ENCODE results near the gene SYT10.
"Not testable (repeated sequence)": the region's sequence is repeated elsewhere in the genome, so short reads cannot be mapped to it uniquely, and the experiment has no call there.

Gene SYT10, protein sequence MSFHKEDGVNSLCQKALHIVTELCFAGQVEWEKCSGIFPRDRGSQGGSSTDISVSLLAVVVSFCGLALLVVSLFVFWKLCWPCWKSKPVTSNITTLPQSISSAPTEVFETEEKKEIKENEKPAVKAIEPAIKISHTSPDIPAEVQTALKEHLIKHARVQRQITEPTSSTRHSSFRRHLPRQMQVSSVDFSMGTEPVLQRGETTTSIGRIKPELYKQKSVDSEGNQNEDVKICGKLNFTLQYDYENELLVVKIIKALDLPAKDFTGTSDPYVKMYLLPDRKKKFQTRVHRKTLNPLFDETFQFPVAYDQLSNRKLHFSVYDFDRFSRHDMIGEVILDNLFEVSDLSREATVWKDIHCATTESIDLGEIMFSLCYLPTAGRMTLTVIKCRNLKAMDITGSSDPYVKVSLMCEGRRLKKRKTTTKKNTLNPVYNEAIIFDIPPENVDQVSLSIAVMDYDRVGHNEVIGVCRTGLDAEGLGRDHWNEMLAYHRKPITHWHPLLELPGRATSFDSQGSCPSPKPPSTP
- 0 reads per million in 2 donors for total RNA-seq

DNA sequence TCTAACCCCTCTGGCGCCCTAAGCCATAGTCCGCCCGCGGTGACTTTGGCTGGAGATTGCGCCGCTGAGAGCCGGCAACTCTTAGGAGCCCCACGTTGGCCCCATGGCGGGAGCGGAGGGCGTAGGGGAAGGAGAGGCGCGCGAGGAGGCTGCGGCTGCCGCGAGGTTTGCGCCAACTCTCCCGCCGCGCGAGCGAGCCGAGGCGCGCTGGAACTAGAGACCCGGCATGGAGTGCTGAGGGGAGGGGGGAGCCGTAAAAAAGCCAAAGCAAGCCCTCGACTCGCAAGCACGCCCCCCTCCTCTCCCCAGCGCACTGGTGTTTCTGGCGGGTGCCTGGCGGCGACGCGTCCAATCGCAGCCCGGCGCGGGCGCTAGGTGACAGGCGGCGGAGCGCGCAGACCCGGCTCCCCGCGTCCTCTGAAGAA is at the start of gene SYT10:
Gene SYT10, minus strand, starts transcription at position 233 of the 425 bp plus-strand sequence. CDS start 297 bp downstream, outside the sequence.
- no peak for DNase-seq

DNA sequence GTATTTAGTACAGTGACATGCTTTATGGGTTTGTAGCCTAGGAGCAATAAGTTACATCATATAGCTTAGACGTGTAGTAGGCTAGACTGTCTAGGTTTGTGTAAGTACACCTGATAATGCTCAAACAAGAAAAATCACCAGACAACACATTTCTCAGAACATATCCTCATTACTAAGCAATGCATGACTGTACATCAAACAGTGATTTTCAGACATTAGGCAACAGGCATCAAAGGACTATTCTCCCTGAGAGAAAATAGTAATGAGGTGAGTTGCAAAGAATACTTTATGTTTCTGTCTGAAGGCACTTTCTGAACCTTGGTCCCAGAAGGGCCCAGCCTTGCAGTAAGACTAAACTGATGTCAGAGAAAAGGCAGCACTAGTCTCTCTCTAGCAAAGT is 48.4 kb upstream of the SYT10 start:
- no peak for DNase-seq

DNA sequence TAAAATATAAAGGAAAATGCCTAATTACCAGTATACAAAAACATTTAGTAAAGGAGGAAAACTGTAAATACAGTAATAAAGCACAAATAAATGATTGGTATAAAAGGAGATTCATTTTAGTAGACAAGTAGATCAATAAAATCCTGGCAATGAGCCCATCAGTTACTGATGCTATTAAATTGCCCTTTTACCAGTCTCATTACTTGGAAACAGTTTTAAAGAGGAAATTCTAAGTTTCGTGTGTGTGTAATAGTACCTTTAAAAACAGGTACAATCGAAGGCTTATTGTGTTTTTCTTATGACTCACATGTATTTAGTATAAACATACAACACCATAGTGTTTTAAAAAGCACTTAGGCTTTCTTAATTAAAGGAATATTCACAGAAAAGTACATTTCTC is 46.4 kb upstream of the SYT10 start:
- no peak for DNase-seq

DNA sequence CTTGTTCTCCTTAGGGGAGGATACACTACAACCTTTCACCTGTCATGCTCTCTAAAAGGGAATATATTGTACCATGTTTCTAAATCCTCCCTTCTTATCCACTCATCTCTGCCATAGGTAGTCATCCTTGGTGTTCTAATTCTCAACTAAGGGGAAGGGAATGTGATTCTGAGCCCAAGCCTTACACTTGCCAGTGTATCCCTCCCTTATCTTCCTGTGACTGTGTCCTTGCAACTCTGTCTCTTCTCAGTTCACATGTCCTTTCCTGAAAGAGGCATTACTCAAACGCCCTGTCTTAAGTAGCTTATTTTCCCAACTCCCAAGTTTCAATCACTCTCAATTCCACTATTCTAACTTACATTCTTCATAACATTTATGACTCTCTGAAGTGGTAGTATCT is 44.5 kb upstream of the SYT10 start:
- no peak for DNase-seq

DNA sequence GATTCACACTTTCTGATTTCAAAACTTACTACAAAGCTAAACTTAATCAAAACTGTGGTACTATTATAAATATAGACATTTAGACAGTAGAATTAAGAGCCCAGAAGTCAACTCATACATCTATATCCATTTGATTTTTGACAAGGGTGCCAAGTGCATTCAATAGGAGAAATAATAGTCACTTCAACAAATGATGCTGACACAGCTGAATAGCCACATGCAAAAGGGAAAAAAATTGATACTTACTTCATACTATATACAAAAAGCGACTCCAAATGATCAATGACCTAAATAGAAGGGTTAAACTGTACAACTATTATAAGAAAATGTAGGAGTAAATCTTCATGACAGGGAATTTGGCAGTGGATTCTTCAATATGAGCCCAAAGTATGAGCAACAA is 40.7 kb upstream of the SYT10 start:
- no peak for DNase-seq

DNA sequence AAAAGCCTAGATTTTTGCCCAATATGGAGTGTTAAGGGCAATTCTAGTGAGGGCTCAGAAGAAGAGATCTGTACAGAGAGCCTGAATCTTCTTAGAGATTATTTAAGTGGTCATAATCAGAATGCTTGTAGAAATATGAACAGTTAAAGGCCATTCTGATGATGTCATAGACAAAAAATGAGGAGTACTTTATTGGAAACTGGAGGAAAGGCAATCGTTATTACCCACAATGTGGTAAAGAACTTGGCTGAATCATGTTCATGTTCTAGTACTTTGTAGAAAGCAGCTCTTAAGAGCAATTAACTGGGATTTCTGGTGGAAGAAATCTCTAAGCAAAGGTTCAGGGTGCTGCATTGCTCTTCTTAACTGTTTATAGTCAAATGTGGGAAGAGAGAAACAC is 36.4 kb upstream of the SYT10 start:
- DNase-seq = no peak

DNA sequence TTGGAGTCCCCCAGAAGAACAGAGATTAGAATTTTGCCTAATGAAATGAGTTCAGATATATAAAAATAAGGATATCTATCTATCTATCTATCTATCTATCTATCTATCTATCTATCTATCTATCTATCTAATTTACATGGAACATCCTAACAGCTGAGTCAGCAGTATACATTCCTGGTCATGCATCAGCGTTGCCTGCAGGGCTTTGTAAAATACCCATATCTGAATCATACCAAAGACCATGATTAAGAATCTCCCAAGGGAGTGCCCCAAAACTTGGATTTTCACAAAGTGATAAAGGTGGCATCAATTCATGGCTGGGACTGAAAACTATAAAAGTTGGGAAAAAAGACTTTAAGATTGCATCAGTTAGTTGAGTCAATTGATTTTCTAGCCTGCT is 32.7 kb upstream of the SYT10 start:
- DNase-seq = no peak

DNA sequence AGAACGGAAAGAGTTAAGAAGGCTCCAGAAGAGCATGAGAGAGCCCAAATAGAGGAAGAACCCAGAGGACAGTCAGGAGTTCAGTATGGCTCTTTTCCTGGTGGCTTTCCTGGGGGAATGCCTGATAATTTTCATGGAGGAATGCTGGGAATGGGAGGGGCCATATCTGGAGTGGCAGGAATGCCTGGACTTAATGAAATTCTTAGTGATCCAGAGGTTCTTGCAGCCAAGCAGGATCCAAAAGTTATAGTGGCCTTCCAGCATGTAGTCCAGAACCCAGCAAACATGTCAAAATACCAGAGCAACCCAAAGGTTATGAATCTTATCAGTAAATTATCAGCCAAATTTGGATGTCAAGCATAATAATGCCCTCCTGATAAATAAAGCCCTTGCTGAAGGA is 15.5 kb upstream of the SYT10 start:
- no peak for DNase-seq

DNA sequence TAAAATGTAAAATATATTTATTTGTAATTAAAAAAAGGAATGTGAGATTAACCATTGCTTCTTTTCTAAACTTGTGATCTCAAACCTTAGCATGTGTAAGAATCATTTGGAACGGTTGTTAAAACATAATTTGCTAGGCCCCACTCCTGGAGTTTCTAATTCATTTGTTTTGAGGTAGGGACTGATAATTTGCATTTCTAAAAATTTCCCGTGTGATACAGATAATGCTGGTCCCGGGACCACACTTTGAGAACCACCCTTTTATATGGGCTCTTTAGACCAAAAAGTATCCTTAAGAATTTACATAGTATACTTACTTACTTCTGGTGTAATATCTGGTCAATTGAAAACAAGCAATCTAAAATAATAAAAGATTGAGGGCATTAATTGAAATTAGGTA is 10.9 kb upstream of the SYT10 start:
- DNase-seq = no peak

DNA sequence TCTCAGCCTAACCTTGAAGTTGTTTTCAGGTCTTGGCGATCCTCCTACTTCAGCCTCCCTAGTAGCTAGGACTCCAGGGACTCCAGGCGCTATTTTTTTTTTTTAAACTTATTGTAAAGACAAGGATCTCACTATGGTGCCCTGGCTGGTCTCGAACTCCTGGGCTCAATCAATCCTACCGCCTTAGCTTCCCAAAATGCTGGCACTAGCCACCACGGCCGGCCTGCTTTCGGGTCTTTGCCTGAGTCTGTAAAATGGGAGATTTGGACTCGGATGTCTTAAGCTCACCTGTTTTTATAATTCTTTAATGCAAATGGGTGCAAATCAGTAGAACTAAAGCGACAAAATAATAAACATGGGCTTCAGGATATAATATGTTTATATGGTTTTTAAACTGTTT is 858 bp upstream of the SYT10 start:
- no peak for DNase-seq

DNA sequence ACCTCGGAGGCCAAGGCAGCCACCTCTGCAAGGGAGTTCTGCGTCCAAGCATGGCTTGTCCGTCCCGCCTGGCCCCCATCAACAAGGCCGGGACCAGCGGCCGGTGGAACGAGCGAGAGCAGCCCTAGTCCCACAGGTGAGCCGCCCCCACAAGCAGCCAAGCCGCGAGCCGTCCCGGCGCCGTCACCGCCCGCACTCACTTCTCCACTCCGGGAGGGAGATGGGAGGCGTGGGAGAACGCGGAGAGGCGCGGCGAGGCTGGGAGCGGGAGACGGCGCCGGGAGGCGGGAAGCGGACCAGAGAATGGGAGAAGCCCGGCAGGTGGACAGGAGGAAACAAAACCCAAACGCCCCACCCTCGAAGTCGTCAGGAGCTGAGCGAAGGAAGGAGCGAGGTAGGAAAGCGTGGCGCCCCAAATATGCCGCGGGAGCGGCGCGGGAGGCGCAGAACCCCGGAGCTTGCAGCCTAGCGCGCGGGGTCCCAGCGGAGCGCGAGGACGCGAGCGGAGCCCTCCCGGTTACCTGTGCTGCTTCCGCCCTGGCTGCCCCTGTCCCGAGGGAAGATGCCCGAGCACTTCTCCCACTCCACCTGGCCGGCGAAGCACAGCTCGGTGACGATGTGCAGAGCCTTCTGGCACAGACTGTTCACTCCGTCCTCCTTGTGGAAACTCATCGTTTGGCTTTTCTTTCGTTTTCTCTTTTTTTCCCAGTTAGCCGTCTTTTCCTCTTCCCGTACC is 600 bp downstream of the SYT10 start:
- DNase-seq = no peak

DNA sequence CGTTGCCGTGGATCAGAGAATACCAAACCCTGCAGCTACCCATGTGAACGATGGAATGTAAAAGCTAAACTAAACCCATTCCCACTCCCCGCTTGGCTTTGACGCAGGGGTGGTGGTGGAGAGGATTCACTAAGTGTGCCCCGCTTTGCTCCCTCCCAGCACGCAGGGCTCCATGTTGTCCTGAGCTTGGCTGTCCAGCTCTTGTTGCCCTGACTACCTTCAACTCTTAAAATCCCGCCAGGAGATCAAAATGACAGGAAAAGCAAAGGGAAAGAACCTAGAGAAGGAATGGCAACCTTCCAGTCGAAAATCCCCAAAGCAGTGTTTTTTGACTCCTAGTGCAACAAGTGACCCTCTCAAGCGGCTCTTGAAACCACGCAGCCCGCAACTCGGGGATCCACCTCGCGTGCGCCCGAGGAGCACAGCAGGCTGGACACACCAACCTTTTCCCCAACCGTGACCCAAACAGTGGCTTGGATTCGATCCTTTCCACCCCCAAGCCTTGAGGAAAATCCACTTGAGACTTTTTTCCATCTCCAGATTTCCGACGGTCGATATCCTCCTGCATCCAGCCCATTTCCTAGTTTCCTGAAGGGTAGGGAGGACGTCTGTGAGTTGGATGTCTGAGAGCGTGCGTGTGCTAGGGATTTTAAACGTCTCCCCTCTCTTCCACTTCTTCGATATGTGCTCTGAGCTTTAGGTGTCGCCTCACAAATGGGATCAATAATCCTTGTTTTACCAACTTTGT is 1.4 kb downstream of the SYT10 start:
- no peak for DNase-seq

DNA sequence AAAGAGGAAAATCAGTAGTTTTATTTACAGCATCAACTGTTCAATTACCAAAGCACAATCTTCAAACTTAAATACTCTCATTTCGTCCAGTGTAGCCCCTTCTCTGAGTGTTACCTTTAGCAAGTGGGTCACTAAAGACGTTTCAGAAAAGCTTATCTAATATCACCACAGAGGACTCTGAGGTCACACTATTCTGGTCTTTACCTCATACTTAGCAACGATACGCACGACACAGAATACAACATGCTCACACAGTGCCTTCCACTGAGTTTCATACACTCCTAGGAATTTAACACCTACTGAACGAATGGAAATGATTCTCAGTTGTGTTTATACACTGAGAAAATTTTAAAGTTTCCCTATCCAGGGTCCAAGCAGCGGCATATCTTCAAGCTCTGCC is 2.0 kb downstream of the SYT10 start:
- DNase-seq = no peak

DNA sequence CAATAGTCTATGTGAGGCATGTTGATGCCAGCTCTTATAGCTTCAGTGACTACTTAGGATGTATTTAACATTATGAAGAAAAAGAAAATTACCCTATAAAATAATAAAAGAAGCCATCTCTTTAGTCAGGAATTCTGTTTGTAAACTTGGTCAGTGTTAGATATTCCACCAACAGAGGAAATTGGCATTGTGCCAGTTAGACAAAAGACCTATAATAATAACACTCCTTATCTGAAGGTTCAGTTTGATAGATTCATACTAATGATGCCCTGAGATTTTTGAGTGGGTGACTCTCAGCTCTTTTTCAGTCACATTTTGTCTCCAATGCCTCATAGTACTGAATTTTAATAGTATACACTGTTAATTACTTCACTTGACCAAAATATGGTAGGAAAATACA is 6.6 kb downstream of the SYT10 start:
- DNase-seq = no peak

DNA sequence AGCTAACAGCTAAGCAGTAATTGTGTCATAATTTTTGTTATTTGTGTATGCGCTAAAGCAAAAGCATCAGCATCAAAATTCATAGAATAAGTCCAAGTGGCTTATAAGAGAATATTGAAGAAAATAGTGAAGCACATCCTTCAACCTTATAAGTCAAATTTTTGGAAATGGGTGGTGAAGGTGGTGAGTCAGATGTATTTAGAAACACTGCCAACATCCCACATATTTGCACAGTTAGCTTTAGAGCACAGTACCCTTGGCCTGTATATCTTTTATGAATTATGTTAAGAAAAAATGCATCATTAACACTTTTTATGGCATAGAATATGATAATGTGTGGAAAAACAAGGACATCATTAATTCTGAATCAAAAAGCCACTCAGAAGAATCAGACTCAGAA is 8.0 kb downstream of the SYT10 start:
- no peak for DNase-seq

DNA sequence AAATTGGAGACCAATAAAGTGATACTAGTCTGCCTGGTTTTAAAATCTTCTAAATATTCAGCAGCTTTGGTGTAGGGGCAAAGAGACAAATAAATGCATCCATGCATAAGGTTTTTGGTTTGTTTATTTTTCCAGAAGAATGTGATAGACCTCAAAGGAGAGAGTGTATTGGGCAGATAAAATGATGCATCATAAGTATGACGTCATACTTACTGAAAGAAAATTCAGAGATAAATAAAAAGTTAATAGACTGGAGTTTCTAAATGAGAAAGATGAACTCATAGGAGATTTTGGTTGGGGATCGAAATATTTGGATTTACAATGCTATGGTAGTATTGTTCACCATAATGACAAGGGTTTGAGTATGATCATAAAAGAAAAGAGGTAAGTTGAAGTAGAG is 10.2 kb downstream of the SYT10 start:
- no peak for DNase-seq

DNA sequence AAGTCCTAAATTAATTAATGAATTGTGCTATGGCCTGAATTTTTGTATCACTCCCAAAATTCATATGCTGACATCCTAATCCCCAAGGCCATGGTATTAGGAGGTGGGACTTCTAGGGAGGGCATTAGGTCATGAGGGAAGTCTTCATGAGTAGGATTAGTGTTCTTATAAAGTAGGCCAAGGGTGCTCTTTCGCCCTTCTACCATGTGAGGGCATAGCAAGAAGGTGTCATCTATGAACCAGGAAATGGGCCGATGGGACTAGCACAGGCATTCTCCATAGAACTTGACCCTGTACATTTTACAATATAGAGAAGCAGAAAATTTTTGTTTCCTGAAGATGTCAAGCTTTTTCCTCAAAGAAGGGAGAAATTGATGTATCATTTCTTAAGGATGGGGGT is 12.5 kb downstream of the SYT10 start:
- no peak for DNase-seq

DNA sequence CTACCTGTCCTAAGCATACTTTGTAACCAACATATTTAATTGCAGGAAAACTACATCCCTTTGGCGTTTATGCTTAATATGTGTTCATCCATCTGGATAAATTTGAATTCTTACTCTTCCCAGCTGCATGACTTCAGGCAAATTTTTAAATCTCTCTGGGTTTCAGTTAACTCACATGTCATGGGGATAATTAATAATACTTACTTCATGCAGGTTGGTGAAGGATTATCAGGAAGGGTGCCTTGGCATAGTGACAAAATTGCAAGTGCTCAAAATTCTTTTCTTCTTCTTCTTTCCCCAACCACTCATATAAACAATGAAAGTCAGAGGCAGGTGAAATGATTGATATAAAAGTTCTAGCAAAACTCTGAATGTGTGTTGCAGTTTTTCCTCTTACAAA is 15.9 kb downstream of the SYT10 start:
- DNase-seq = no peak

DNA sequence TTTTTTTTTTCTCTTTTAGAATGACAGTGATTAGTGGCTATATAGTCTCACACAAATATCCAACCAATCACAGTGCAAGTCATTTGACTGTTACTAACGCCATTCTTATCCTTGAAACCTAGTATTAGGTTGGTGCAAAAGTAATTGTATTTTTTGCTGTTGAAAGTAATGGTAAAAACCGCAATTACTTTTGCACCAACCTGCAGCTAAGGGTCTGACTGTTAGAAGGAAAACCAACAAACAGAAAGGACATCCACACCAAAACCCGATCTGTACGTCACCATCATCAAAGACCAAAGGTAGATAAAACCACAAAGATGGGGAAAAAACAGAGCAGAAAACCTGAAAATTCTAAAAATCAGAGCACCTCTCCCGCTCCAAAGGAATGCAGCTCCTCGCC is 27.2 kb downstream of the SYT10 start:
- DNase-seq = not testable (repeated sequence)

DNA sequence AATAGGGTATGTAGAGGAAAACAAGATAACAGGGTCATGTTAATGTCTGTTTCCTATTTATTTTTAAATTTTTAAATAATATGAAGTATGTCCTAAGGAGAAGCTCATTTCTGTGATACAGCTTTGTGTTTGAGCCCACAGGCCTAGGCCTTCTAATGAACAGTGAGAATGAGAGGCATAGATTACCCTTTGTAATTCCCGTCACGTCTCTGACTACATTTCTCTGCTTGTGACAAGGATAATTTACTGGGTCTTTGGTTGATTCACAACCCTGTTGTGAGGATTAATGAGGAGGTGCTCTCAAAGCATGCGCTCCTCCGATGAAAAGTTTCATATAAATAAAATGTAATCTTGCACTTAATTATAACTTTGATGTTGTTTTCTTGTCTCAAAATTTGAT is 56.1 kb downstream of the SYT10 start:
- no peak for DNase-seq

DNA sequence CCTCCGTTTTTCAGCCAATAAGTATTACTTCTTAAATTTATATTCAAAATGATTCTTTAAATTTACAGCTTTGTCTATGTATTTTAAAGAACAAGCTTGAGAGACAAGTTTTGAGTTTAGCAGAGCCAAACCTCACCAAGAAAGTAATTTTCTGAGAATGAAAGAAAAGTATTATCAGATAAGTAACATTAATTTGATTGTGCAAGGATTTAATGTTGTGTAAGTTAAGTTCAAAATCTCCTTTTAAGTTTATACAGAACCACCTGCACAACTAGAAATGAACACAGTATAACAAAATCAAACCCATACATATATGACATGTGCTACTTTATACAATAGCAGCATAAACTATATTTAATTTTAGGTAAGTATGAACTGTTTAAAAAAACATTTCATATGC is 63.5 kb downstream of the SYT10 start:
- no peak for DNase-seq

DNA sequence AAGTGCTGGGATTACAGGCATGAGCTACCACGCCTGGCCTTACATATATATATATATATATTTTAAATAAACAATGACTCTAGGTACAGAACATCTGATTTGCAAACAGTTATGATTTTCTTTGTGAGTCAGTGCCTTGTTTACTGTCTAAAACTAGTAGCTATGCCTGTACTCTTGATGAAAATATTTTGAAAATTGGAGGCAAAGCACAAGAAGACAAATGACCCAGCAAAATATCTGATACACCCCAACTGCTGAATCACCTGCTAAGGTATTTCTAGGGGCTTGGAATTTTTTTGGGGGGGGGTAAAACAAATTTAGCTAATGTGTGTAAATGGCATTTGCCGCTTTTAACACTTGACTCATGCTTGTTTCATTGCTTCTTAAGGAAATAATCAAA is 69.3 kb downstream of the SYT10 start:
- no peak for DNase-seq

DNA sequence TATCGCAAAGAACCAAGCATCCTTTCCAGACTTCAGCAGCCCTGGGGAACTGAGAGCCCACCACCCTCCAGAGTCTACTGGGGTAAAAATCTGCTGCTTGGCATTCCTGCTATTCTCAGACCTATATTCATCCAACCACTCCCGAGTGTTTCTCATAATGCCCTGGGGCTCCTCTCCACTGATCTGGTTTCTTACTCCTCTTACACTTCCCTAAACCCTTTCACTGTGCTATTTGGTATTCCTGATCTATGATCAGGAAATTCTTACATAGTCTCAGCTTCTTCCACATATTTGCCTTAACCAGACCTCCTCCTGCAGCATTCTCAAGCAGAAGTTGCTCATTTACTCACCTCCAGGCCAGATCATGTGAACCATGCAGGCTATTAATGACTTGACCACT is 82.4 kb downstream of the SYT10 start:
- DNase-seq = no peak
